Skeletal muscle satellite cell (primary cell): ENCODE measurements around the gene HDAC10.
"Not testable (repeated sequence)": the region's sequence is repeated elsewhere in the genome, so short reads cannot be mapped to it uniquely, and the experiment has no call there.

Source experiments
- H3K27me3 ChIP-seq: 2 replicates; pipeline ENCODE4 v1.7.0; 2013; ENCODE audit warnings: low read length; ENCODE audit not compliant: control insufficient read depth, insufficient read depth
- H3K36me3 ChIP-seq: 2 replicates; pipeline ENCODE4 v1.7.0; 2013; ENCODE audit warnings: mild to moderate bottlenecking, control low read depth, low read length; ENCODE audit not compliant: insufficient read depth
- H3K4me1 ChIP-seq: 2 replicates; pipeline ENCODE4 v1.7.0; 2013; ENCODE audit warnings: low read length; ENCODE audit not compliant: control insufficient read depth, insufficient read depth
- H3K4me2 ChIP-seq: 2 replicates; pipeline ENCODE4 v1.7.0; 2013; ENCODE audit warnings: mild to moderate bottlenecking, low read length
- H3K4me3 ChIP-seq: 2 replicates; pipeline ENCODE4 v1.7.0; 2013; ENCODE audit warnings: low read length
- H3K9ac ChIP-seq: 2 replicates; pipeline ENCODE4 v1.7.0; 2013; ENCODE audit warnings: mild to moderate bottlenecking, low read depth, low read length, moderate library complexity
- H3K9me3 ChIP-seq: replicated peaks from 2 replicates; pipeline ENCODE4 v1.7.0; 2013; ENCODE audit warnings: mild to moderate bottlenecking, control low read depth, low read length

HDAC10 gene

DNA sequence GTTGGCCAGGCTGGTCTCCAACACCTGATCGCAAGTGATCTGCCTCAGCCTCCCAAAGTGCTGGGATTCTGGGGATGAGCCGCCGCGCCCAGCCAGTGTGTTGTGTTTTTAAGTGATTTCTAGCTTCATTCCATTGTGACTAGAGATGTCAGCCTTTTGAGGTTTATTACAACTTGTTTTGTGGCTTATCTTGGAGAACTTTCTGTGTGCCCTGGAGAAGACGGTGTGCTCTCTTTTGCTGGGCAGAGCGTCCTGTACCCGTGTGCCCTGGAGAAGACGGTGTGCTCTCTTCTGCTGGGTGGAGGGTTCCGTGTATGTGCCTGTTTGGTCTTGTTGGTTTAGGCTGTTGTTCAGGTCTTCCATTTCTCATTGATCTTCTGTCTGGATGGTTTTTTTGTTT lies 37.8 kb downstream of the HDAC10 start:
- H3K27me3 ChIP-seq = no peaks in the 10 kb centered on the region
- no peaks in the 10 kb centered on the region for H3K4me1 ChIP-seq
- no peak overlapping the region for H3K4me3 ChIP-seq
- peaks cover 63% of the 10 kb centered on the region for H3K36me3 ChIP-seq
- no peak overlapping the region for H3K4me2 ChIP-seq
- H3K9ac ChIP-seq = no peak overlapping the region
- no peaks in the 10 kb centered on the region for H3K9me3 ChIP-seq

DNA sequence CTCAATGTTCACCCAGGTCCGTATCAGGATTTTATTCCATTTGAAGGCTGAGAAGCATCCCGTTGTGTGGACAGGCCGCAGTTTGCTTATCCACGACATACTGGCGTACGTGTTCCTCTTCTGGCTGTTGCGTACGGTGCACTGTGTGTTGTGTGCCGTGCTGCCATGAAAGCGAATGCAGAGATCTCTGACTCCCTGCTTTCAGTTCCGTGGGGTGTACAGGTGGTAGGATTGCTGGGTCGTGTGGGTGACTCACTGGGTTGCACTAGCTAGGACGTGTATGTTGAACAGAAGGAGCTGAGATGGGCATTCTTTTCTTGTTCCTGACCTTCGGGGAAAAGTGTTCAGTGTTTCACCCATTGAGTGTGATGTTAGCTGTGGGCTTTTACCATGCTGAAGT lies 39.9 kb downstream of the HDAC10 start:
- peaks cover 13% of the 10 kb centered on the region for H3K4me1 ChIP-seq
- no peaks in the 10 kb centered on the region for H3K9me3 ChIP-seq
- peaks cover 50% of the 10 kb centered on the region for H3K36me3 ChIP-seq
- no peak overlapping the region for H3K9ac ChIP-seq
- no peak overlapping the region for H3K4me3 ChIP-seq
- no peak overlapping the region for H3K4me2 ChIP-seq
- H3K27me3 ChIP-seq = no peaks in the 10 kb centered on the region

DNA sequence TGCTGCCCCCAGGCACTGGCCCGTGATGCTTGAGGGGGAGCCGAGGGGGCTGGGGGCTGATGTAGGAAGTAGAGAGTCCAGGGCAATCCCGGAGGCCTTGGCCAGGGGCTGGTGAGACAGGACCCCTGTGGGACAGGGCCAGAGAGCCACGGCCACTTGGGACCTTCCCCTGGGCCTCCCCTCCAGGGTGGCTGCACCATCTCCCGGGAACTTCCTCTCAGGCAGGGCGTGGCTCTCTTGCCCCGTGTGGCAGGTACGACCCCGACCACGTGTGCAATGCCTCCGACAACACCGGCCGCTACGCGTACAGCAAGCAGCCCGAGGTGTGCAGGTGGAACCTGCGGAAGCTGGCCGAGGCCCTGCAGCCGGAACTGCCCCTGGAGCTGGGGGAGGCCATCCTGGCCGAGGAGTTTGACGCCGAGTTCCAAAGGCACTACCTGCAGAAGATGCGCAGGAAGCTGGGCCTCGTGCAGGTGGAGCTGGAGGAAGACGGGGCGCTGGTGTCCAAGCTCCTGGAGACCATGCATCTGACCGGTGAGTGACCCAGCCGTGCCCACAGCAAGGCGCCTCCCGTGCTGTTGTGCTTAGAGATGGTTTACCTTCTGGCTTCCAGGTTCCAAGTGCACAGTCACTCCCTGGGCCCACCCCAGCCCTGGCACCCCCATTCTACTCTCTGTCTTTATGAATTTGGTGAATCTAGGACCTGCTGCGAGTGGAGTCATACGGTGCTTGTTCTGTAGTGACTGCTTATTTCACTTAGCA lies 40.5 kb downstream of the HDAC10 start:
- H3K9ac ChIP-seq = no peak overlapping the region
- H3K36me3 ChIP-seq = peaks cover 50% of the 10 kb centered on the region
- H3K4me1 ChIP-seq = peaks cover 14% of the 10 kb centered on the region
- H3K9me3 ChIP-seq = no peaks in the 10 kb centered on the region
- H3K27me3 ChIP-seq = no peaks in the 10 kb centered on the region
- no peak overlapping the region for H3K4me2 ChIP-seq
- no peak overlapping the region for H3K4me3 ChIP-seq

DNA sequence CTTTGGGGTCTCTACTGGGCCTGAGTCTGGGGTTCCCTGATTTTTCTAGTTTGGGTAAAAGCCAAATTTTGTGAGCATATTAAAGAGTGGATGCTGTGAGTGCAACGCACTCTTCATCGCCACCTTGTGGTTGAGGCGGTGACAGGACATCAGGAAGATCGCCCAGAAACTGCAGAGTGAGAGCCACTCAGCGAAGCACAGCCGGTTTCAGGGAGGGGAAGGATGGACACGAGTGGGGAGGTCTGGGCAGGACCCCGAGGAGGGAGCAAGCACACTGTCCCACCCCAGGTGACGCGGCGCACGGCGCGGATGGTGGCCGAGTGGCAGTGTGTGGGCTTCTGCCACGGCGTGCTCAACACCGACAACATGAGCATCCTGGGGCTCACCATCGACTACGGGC lies 41.2 kb downstream of the HDAC10 start:
- no peaks in the 10 kb centered on the region for H3K9me3 ChIP-seq
- no peak overlapping the region for H3K4me3 ChIP-seq
- H3K4me2 ChIP-seq = no peak overlapping the region
- H3K36me3 ChIP-seq = peaks cover 45% of the 10 kb centered on the region
- no peak overlapping the region for H3K9ac ChIP-seq
- H3K4me1 ChIP-seq = peaks cover 14% of the 10 kb centered on the region
- H3K27me3 ChIP-seq = no peaks in the 10 kb centered on the region

DNA sequence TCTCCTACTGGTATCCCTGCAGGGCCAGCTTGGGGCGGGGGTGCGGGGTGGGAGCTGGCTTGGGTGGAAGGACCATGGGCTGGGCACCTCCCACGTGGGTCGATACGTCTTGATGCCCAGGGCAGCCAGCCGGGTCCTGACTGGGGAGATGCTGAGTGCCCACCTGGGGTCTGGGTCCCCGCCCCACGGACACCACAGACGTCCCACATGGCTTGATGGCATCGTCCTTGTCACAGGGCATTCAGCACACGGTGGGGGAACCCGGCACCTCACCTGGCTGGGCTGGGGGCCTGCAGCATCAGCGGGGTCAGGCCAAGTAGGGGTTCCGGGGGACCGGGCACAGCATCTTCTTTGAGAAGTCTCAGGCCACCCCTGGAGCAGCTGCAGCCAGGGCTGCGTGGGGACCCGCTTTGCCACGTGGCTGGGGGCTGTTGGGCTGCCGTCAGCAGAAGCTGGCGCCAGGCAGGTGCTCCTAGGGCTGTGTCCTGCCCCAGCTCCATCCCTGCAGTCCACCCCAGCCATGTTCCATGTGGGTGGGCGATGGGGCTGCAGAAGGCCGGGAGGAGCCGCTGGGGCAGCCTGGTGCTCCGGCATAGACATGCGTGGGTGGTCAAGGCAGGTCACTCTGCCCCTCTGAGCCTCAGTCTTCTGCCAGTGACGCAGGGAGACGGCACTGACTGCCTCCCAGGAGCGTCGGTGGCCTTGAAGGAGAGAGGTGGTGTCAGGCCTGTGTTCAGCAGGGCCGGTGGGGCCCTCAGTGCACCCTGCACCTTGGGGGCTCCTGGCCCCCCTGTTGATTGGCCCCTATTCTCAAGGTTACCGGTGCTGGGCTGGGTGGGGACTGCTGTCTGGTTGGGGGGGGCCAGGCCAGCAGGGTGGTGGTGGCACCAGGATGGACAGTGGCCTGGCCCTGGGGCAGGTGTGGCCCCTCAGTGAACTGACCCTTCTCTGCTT lies 41.8 kb downstream of the HDAC10 start:
- Histone ChIP-seq H3K9me3 (no peaks in the 10 kb centered on the region), H3K36me3 (peaks cover 42% of the 10 kb centered on the region), H3K4me2 (no peak overlapping the region), H3K4me3 (no peak overlapping the region), H3K4me1 (peaks cover 14% of the 10 kb centered on the region), H3K9ac (no peak overlapping the region), H3K27me3 (no peaks in the 10 kb centered on the region)

DNA sequence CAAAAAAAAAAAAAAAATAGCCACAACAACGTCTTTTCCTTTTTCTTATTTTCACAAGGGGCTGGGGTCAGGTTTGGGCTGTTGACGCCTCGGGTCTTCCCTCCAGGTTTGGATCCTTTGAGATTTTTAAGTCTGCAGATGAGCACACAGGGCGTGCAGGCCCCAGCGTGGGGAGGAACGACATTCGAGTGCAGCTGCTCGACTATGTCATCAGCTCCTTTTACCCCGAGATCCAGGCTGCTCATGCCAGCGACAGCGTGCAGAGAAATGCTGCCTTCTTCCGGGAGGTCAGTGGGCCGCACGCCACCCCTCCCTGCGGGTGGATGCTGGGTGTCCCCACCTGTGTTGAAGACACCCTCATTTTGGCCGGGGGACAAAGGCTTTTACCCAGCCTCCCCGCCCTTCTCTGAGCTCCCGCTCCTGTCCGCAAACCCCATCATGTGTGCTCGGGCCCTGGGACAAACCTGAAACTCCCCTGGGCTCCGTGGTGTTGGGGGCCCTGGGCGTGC lies 42.6 kb downstream of the HDAC10 start:
- no peak overlapping the region for H3K4me3 ChIP-seq
- H3K36me3 ChIP-seq = peaks cover 47% of the 10 kb centered on the region
- H3K27me3 ChIP-seq = no peaks in the 10 kb centered on the region
- H3K4me2 ChIP-seq = no peak overlapping the region
- no peaks in the 10 kb centered on the region for H3K9me3 ChIP-seq
- H3K4me1 ChIP-seq = peaks cover 14% of the 10 kb centered on the region
- H3K9ac ChIP-seq = no peak overlapping the region

DNA sequence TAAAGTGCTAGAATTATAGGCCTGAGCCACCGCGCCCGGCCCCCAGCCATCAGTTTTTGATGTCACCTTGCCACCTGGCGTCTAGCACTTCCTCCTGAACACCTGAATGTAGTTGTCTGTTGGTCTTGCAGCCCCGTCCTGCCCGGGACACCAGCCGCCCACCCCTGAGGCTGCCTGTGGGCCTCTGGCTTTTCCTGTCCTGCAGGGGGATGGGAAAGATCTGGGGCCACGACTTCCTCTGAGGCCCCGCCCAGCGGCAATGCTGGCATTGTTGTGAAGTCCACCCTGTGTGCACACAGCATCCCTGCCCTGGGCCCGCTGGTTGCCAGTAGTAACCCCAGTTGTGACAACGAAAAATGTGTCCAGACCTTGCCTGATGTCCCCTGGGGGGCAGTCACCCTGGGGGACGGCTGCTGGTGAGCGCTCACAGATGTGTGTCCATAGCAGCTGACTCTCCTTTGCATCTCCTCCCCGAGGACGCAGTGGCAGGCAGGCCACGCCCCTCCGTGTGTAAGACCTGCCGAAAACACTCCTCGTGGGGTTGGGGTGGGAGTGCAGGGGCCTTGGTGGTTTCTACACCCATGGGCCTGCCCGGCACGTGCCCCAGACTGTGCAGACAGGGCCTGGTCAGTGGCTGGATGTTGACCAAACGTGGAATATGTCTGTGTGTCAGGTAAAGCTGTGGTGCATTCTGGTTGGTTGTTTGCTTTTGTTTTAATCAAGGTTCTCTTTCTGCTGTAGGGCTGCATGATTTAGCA lies 43.5 kb downstream of the HDAC10 start:
- no peak overlapping the region for H3K9ac ChIP-seq
- no peak overlapping the region for H3K4me2 ChIP-seq
- no peaks in the 10 kb centered on the region for H3K9me3 ChIP-seq
- H3K4me3 ChIP-seq = no peak overlapping the region
- H3K36me3 ChIP-seq = peaks cover 45% of the 10 kb centered on the region
- H3K4me1 ChIP-seq = peaks cover 14% of the 10 kb centered on the region
- H3K27me3 ChIP-seq = no peaks in the 10 kb centered on the region

DNA sequence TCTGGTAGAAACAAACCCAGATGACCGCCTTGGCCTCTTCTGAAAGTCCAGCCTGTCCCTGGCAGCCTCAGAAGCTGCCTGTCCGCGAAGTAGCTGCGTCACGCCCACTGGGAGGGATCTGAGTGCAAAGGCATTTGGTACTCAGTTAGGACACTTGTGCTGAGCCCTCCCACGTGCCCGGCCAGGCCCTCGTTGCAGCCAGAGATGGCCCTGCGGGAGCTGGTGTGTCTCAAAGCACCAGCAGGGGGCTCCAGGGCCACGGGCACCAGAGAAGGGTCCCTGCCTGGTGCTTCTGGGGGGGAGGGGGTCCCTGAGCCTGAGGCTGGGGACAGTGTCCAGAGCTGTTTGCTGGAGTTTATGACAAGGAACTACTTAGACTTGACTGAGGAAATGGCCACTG lies 44.5 kb downstream of the HDAC10 start:
- no peak overlapping the region for H3K9ac ChIP-seq
- H3K4me2 ChIP-seq = no peak overlapping the region
- peaks cover 21% of the 10 kb centered on the region for H3K4me1 ChIP-seq
- no peaks in the 10 kb centered on the region for H3K9me3 ChIP-seq
- H3K36me3 ChIP-seq = peaks cover 42% of the 10 kb centered on the region
- no peaks in the 10 kb centered on the region for H3K27me3 ChIP-seq
- H3K4me3 ChIP-seq = no peak overlapping the region

DNA sequence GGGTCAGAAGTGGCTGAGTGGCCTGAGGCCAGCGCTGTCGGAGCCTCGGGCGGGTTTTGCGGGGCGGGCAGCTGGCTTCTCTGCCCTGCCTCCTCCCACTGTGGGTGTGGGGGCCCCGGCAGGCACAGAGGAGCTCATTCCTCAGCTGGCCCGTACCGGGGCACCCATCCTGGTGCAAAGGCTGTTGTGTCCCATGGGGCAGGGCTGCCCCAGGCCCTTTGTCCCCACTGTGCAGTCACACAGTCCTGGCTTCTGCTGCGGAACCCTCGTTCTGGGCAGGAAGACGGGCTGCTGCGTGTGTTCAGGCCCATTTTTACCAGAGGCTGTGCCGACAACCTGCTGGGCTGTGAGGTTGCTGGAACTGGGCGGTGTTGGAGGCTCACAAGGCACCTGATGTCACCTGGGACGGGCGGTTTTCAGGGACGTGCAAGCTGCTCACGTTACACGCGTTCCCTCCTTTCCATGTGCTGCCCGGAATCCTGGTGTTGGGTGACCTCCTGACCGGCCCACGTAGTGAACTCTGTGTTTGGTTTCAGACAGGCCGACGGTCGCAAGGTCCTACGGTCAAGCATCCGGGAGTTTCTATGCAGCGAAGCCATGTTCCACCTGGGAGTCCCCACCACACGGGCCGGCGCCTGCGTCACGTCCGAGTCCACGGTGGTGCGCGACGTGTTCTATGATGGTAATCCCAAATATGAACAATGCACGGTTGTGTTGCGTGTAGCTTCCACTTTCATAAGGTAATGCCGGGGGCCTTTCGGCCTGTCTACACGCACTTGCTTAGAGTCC lies 45.1 kb downstream of the HDAC10 start:
- Histone ChIP-seq H3K4me3 (no peak overlapping the region), H3K4me2 (no peak overlapping the region), H3K4me1 (peaks cover 21% of the 10 kb centered on the region), H3K9ac (no peak overlapping the region), H3K9me3 (no peaks in the 10 kb centered on the region), H3K27me3 (no peaks in the 10 kb centered on the region), H3K36me3 (peaks cover 37% of the 10 kb centered on the region)

DNA sequence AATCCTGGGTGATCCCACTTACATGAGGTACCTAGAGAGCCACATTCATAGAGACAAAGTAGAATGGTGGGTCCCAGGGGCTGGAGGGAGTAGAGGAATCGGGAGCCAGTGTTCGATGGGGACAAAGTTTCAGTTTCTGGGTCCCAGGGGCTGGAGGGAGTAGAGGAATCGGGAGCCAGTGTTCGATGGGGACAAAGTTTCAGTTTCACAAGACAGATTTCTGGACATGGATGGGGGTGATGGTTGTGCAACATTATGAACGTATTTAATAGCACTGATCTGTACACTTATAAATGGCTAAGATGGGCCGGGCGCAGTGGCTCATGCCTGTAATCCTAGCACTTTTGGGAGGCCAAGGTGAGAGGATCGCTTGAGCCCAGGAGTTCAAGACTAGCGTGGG lies 46.1 kb downstream of the HDAC10 start:
- not testable (repeated sequence) for H3K9ac ChIP-seq, H3K4me2 ChIP-seq, H3K4me3 ChIP-seq, H3K9me3 ChIP-seq, H3K27me3 ChIP-seq
- H3K36me3 ChIP-seq = peaks cover 27% of the 10 kb centered on the region
- H3K4me1 ChIP-seq = peaks cover 22% of the 10 kb centered on the region
